Daoy (cell line): Measurements from ENCODE around the gene EVI2A. TPM values are rescaled to one million over a fixed set of nuclear protein-coding genes. Genes with fewer than 3 reads are reported as not detected.
"Not testable (repeated sequence)": the region's sequence is repeated elsewhere in the genome, so short reads cannot be mapped to it uniquely, and the experiment has no call there.

Source experiments
- DNase-seq: peaks from one replicate; pipeline ENCODE4 v3.0.0-alpha.2; 2015; ENCODE audit warnings: low read depth
- total RNA-seq: library from RNA; depleted of rRNA; stranded (reverse); fragments of >200 nt; shearing (Covaris generic); gene quantifications from 2 replicates; pipeline ENCODE4 v1.2.3, GENCODE V29; 2014

The EVI2A gene
- total RNA-seq, 1 experiment from 2014 or later = 0.63 TPM

GRCh38 chr17:31312223-31312622 lies 9.2 kb downstream of the EVI2A start:
- not testable (repeated sequence) for DNase-seq

GRCh38 chr17:31311526-31311925 lies 9.9 kb downstream of the EVI2A start:
- DNase-seq = no peak

- DNase-seq = no peak
Observed at GRCh38 chr17:31310886-31311285, 10.5 kb downstream of the EVI2A start.

GRCh38 chr17:31310260-31310659 lies 11.2 kb downstream of the EVI2A start:
- DNase-seq = no peak

- DNase-seq = no peak
Observed at GRCh38 chr17:31309556-31309955, 11.9 kb downstream of the EVI2A start.

- no peak for DNase-seq
Observed at GRCh38 chr17:31308372-31309334, 12.8 kb downstream of the EVI2A start.

- no peak for DNase-seq
Observed at GRCh38 chr17:31307640-31308039, 13.8 kb downstream of the EVI2A start.

DNA sequence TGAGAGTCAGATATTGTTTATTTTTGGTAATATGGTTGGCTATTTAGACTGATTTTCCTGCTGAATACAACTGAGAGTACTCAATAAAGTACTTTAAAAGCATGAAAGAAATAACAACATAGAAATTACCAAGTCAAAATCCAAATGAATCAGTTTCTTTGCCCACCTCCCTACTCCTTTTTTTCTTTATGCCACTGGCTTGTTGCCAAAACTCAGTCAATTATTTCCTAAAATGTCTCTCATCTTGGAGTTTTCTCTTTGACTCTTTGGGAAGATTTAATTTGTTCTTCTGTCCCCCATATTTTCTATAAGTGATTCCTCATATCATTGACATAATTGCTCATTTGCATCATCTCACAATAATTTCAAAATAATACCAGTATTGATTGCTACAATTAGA lies 21.8 kb downstream of the EVI2A start:
- no peak for DNase-seq

- DNase-seq = no peak
Observed at GRCh38 chr17:31297090-31297489, 24.3 kb downstream of the EVI2A start, which contains the start of gene OMG. Gene OMG, minus strand, starts transcription at chr17:31297239. Its CDS starts 908 bp downstream, at chr17:31296331.

- DNase-seq = no peak
Observed at GRCh38 chr17:31296142-31296541, 25.3 kb downstream of the EVI2A start.

- DNase-seq = no peak
Observed at GRCh38 chr17:31295489-31295871, 25.9 kb downstream of the EVI2A start.

GRCh38 chr17:31294820-31295488 lies 26.5 kb downstream of the EVI2A start:
- DNase-seq = no peak

DNA sequence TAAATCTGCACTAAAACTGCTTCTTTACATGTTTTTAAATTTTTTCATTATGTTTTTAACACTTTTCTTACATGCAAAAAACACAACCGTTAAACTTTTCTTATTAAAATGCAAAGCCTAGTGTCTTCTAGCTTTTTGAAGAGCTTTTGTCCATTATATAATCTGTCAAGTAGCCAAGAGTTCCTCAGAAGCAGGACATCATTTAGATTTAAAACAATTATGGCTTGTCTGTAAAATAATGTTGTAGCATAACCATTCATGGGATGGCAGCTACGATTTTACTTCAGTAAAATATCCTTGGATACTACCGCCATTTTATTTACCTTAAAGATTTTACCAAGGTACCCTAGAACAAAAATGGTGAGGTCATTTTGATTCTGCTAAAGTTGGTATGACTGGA lies 27.2 kb downstream of the EVI2A start:
- DNase-seq = no peak

GRCh38 chr17:31293581-31293980 lies 27.8 kb downstream of the EVI2A start:
- no peak for DNase-seq

DNA sequence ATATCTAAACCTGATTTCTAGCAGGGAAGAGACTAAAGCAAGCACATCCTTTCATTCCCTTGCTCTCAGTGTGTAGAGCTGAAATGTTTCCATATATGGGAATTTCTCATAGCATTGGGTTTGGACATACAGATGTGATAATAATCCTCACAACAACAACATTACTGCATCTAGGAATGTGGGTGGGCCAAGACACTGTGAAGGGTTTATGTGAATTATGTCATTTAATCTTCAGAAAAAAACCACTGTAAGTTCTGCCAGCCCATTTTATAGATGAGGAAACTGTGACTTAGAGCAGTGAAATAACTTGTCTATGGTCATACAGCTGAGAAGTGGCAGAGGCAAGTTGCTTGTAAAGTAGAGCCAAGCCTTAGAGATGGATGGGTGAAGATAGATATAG lies 29.6 kb downstream of the EVI2A start:
- no peak for DNase-seq

GRCh38 chr17:31289790-31290189 lies 31.6 kb downstream of the EVI2A start:
- DNase-seq = no peak

DNA sequence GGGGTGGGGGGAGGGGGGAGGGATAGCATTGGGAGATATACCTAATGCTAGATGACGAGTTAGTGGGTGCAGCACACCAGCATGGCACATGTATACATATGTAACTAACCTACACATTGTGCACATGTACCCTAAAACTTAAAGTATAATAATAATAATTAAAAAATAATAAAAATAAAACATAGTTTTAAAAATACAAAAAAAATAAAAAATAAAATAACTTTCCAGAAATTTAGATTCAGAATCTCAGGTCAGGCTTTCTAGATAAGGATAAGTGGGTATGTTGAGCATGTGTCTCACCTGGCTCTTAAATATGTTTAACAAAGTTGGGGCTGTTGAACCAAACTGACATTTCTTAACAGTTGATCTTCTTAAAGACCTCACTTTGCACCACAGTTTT lies 33.5 kb downstream of the EVI2A start:
- DNase-seq = not testable (repeated sequence)

DNA sequence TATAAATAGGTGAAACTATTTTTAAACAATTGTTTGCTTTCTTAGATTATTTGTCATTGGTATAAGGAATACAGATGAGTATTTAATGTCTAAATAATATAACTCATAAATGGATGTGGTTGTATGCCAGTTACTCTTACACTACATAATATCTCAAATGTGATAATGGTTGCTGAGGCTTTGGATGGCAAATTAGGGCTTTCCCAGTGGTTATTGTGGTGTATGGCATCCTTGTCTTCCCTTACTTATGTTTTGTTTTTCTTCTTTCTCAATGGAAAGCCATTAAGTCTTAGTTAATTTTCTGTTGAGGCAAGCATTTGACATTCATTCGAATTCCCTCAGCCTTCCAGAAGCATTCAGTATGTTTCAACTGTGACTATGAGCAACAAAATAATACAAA lies 34.8 kb downstream of the EVI2A start:
- no peak for DNase-seq

GRCh38 chr17:31283841-31284240 lies 37.6 kb downstream of the EVI2A start:
- DNase-seq = no peak

DNA sequence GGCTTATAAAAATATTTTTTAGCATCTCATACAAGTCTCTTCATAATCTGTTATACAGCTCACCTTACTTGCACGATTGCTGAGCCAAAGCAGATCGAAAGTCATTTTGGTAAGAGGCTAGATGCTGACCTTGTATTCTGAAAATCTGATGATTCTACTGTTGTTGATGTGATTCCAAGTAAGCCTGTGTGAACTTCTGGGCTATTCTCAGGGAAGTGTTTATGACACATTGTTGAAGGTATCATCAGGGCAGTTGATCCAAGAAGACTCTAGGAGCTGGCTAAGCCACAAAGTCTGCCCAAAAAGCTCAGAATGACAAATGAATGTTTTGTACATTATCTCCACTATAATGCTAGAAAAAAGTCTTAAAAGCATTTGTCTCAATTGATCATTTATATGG lies 40.4 kb downstream of the EVI2A start:
- DNase-seq = no peak

- no peak for DNase-seq
Observed at GRCh38 chr17:31279401-31279800, 42.0 kb downstream of the EVI2A start.

DNA sequence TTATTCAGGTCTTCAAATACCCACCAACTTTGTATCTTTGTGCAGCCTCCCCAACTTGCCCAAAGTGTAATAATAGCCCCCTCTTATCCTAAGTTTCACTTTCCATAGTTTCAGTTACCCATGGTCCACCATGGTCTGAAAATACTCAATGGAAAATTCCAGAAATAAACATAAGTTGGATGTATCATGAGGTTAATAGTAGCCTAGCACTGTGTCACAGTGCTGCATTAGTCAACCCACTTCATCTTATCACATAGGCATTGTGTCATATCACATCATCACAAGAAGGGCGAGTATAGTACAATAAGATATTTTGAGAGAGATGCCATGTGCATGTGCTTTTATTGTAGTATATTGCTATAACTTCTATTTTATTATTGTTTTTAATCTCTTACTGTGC lies 46.3 kb downstream of the EVI2A start:
- DNase-seq = no peak

- no peak for DNase-seq
Observed at GRCh38 chr17:31274252-31274651, 47.2 kb downstream of the EVI2A start.
